ENCODE results near the gene MYH7B.

- TF ChIP-seq, protein P1, sequence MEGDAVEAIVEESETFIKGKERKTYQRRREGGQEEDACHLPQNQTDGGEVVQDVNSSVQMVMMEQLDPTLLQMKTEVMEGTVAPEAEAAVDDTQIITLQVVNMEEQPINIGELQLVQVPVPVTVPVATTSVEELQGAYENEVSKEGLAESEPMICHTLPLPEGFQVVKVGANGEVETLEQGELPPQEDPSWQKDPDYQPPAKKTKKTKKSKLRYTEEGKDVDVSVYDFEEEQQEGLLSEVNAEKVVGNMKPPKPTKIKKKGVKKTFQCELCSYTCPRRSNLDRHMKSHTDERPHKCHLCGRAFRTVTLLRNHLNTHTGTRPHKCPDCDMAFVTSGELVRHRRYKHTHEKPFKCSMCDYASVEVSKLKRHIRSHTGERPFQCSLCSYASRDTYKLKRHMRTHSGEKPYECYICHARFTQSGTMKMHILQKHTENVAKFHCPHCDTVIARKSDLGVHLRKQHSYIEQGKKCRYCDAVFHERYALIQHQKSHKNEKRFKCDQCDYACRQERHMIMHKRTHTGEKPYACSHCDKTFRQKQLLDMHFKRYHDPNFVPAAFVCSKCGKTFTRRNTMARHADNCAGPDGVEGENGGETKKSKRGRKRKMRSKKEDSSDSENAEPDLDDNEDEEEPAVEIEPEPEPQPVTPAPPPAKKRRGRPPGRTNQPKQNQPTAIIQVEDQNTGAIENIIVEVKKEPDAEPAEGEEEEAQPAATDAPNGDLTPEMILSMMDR (conservative IDR thresholded peaks at IDR 0.05) = no peak
- no peak for TF ChIP-seq ZFX (IDR thresholded peaks at IDR 0.05)
Measured at GRCh38 chr20:34942301-34942700, 13.4 kb upstream of the MYH7B start.
